Measurements from ENCODE around the gene NSUN7.

NSUN7 gene

DNA sequence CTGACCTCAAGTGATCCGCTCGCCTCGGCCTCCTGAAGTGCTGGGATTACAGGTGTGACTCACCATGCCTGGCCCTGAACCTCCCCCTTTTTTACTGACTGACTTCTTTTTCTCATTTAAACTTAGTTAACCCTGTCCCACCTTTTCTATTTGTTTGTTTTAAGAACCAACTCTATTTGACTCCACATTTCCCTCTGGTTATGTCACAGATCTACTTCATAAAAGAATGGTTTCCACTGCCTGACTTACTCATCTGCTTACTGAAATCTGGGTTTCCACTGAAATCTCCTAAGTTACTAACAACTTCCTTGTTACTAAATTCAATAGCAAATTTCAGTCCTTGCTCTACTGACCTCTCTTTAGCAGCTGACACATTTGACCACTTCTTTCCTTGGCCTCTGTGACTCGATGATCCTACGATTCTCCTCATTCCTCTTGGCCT lies 28.0 kb upstream of the NSUN7 start:
- H3K36me3 ChIP-seq (ENCODE audit: control insufficient read depth, insufficient read depth, low read length): no peaks in the 10 kb centered on the region
- no peak overlapping the region for H3K9ac ChIP-seq (ENCODE audit: low read length)
- no peaks in the 10 kb centered on the region for H3K27me3 ChIP-seq (ENCODE audit: control insufficient read depth, insufficient read depth, low read length)
- no peaks in the 10 kb centered on the region for H3K9me3 ChIP-seq (ENCODE audit: control insufficient read depth, low read length)
- H3K4me1 ChIP-seq (ENCODE audit: control insufficient read depth, insufficient read depth, low read length): peaks cover 25% of the 10 kb centered on the region
- no peak overlapping the region for H3K4me3 ChIP-seq (ENCODE audit: low read length)

DNA sequence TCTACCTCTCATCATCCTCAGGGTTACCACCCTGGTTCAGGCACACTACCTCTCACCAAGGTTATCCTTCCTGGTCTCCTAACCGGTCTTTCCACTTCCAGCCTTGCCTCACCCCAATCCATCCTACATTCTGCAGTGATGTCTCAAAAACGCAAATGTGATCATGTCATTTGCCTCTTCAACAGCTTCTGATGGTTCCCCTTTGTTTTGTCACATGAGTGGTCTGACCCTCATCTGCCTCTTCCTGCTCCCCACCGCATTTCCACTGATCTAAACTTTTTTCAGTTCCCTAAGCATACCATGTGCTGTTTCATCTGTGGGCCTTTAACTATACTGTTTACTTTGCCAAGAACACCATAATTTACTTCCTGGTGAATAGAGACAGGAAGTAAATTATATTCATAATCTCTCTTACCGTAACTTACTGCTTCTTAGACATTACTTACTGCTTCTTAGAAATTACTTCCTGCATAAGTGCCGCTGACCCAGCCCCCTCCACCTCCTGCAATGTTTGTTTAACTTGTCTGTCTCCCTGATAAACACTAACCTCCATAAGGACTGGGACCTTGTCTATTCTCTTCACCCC lies 27.1 kb upstream of the NSUN7 start:
- Histone ChIP-seq H3K27me3 (ENCODE audit: control insufficient read depth, insufficient read depth, low read length) (no peaks in the 10 kb centered on the region), H3K4me1 (ENCODE audit: control insufficient read depth, insufficient read depth, low read length) (peaks cover 25% of the 10 kb centered on the region), H3K4me3 (ENCODE audit: low read length) (no peak overlapping the region), H3K9ac (ENCODE audit: low read length) (no peak overlapping the region), H3K36me3 (ENCODE audit: control insufficient read depth, insufficient read depth, low read length) (no peaks in the 10 kb centered on the region), H3K9me3 (ENCODE audit: control insufficient read depth, low read length) (no peaks in the 10 kb centered on the region)

DNA sequence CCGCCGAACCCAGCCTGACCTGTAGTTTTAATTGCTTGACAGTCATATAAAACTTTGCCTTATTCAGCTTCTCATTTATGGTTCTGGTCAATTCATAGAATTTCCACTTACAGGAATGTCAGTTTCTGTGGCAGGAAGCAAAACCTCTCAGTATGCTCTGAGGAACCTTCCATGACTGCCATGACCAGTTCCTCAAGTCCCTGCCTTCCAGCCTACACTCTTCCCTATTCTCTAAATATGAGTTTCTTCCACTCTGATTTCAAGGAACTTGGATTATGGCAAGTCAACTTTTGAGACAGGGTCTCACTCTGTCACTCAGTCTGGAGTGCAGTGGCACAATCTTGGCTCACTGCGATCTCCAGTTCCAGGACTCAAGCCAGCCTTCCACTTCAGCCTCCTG lies 26.0 kb upstream of the NSUN7 start:
- no peaks in the 10 kb centered on the region for H3K9me3 ChIP-seq (ENCODE audit: control insufficient read depth, low read length)

DNA sequence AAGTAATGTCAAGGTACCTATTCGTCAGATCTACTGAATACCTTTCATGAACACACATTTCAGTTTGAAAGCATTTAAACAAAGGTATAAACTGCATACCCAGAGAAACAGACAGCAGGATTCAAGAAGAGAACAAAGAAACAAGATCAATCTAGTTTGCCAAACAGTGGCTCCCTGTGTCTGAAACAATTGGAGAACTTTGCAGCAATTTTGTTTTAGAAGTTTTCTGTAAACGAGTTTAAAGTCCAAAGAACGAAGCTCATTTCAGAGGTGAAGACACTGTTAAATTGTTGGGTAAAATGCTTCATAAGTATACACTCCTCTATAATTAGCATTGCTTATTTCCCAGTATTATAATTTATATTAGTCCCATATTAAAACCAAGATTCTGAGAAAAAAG lies 21.4 kb upstream of the NSUN7 start:
- Histone ChIP-seq H3K9me3 (ENCODE audit: control insufficient read depth, low read length) (no peaks in the 10 kb centered on the region), H3K4me1 (ENCODE audit: control insufficient read depth, insufficient read depth, low read length) (peaks cover 7% of the 10 kb centered on the region), H3K27me3 (ENCODE audit: control insufficient read depth, insufficient read depth, low read length) (no peaks in the 10 kb centered on the region), H3K9ac (ENCODE audit: low read length) (no peak overlapping the region), H3K36me3 (ENCODE audit: control insufficient read depth, insufficient read depth, low read length) (no peaks in the 10 kb centered on the region), H3K4me3 (ENCODE audit: low read length) (no peak overlapping the region)

More for the DNA sequence above, 26.0 kb upstream of the NSUN7 start:
- no peaks in the 10 kb centered on the region for H3K36me3 ChIP-seq (ENCODE audit: control insufficient read depth, insufficient read depth, low read length)
- peaks cover 19% of the 10 kb centered on the region for H3K4me1 ChIP-seq (ENCODE audit: control insufficient read depth, insufficient read depth, low read length)
- H3K9ac ChIP-seq (ENCODE audit: low read length): no peak overlapping the region
- H3K27me3 ChIP-seq (ENCODE audit: control insufficient read depth, insufficient read depth, low read length): no peaks in the 10 kb centered on the region
- H3K4me3 ChIP-seq (ENCODE audit: low read length): no peak overlapping the region

DNA sequence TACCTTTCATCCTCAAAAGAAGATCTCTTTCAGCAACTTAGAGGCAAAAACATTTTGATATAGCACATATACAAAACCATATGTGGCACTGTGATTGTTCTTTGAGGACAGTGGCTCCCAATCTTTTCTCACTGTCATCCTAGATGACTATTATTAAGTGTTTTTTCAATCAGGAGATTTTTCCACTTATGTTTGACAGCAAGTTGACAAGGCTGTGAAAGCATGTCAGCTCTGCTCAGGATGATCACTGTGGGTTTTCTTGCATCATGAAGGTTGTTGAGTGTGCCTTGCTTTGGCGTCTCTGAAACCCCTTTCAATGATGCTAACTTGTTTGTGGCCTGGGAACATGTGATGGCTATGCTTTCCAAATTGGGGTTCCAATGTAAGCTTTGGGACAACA lies 20.2 kb upstream of the NSUN7 start:
- no peaks in the 10 kb centered on the region for H3K36me3 ChIP-seq (ENCODE audit: control insufficient read depth, insufficient read depth, low read length)
- H3K27me3 ChIP-seq (ENCODE audit: control insufficient read depth, insufficient read depth, low read length): no peaks in the 10 kb centered on the region

DNA sequence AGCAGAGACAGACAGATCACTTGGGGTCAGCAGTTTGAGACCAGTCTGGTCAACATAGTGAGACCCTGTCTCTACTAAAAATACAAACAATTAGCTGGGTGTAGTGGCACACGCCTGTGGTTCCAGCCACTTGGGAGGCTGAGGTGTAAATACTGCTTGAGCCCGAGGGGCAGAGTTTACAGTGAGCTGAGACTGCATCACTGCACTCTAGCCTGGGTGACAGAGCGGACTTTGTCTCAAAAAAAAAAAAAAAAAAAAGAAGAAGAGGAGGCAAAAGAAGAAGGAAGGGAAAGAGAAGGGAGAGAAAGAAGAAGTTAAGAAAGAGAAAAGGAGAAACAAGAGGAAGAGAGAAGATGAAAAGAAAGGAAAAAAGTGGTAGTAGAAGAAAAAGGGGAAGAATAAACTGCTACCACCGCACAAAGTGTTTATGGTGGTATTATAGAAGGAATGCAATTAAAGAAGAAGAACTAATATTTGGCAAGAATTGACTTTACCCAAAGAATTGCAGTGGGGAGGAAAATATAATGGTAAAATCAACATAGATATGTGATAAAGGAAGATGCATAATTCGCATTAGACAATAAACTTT lies 19.6 kb upstream of the NSUN7 start:
- H3K4me3 ChIP-seq (ENCODE audit: low read length): no peak overlapping the region
- no peaks in the 10 kb centered on the region for H3K36me3 ChIP-seq (ENCODE audit: control insufficient read depth, insufficient read depth, low read length)
- H3K9me3 ChIP-seq (ENCODE audit: control insufficient read depth, low read length): no peaks in the 10 kb centered on the region
- H3K27me3 ChIP-seq (ENCODE audit: control insufficient read depth, insufficient read depth, low read length): no peaks in the 10 kb centered on the region
- H3K9ac ChIP-seq (ENCODE audit: low read length): no peak overlapping the region
- H3K4me1 ChIP-seq (ENCODE audit: control insufficient read depth, insufficient read depth, low read length): peaks cover 7% of the 10 kb centered on the region

More for the DNA sequence above, 20.2 kb upstream of the NSUN7 start:
- Histone ChIP-seq H3K4me3 (ENCODE audit: low read length) (no peak overlapping the region), H3K9me3 (ENCODE audit: control insufficient read depth, low read length) (no peaks in the 10 kb centered on the region), H3K4me1 (ENCODE audit: control insufficient read depth, insufficient read depth, low read length) (peaks cover 7% of the 10 kb centered on the region), H3K9ac (ENCODE audit: low read length) (no peak overlapping the region)

DNA sequence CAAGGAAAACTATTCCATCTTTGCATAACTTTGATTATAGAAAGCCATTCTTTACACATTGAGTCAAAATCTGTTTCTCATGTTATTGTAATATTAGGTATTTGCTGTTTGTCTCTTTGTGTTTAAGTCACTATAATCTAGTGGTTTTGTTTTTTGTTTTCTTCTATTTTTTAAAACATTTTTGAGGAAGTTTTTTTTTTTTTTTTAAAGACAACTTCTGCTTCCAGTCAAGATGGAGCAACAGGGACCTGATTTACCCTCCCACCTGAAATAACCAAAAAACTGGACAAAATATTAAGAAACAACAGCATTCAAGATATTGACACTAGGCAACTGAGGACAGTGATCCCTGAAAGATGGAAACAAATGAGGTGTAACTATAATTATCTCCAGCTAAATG lies 18.4 kb upstream of the NSUN7 start:
- Histone ChIP-seq H3K9ac (ENCODE audit: low read length) (no peak overlapping the region), H3K9me3 (ENCODE audit: control insufficient read depth, low read length) (no peaks in the 10 kb centered on the region), H3K4me1 (ENCODE audit: control insufficient read depth, insufficient read depth, low read length) (peaks cover 7% of the 10 kb centered on the region), H3K36me3 (ENCODE audit: control insufficient read depth, insufficient read depth, low read length) (no peaks in the 10 kb centered on the region), H3K27me3 (ENCODE audit: control insufficient read depth, insufficient read depth, low read length) (no peaks in the 10 kb centered on the region), H3K4me3 (ENCODE audit: low read length) (no peak overlapping the region)

DNA sequence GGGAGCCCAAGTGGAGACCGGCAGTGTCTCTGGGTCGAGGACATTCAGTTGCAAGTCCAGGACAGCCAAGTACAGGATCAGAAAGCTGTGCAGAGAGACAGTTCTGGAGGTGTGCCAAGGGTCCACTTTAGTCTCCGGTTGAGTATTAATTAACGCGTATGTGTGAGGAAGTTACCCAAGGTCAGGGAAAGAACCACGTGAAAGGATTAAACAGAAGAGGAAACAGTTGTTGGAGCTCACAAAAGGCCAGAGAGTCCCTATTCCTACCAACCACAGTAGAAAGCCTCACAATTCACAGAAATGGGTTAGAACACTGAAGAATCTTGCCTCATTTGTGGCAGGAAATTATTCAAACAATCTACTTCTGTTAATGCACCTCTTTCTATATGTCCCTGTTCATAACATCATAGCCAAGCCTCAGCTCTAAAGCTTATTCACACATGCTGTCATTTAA lies 17.9 kb upstream of the NSUN7 start:
- Histone ChIP-seq H3K9me3 (ENCODE audit: control insufficient read depth, low read length) (no peaks in the 10 kb centered on the region), H3K9ac (ENCODE audit: low read length) (no peak overlapping the region), H3K4me3 (ENCODE audit: low read length) (no peak overlapping the region), H3K27me3 (ENCODE audit: control insufficient read depth, insufficient read depth, low read length) (no peaks in the 10 kb centered on the region), H3K4me1 (ENCODE audit: control insufficient read depth, insufficient read depth, low read length) (peaks cover 7% of the 10 kb centered on the region), H3K36me3 (ENCODE audit: control insufficient read depth, insufficient read depth, low read length) (no peaks in the 10 kb centered on the region)

DNA sequence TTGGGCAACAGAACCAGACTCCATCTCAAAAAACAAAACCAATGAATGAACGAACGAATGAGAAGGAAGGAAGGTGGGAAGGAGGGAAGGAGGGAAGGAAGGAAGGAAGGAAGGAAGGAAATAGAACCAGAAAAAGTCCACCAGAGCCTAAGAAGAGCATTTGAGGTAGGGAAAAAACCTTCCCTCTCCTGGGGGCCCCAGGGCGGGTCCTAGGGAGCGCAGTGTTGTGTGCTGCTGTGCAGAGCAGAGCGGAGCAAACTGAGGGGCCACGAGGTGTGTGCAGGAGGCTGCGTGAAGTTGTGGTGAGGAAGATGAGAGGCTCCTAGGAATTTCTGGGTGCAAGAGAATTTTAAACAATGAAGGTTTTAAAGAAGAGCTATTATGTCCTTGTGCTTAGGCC lies 16.0 kb upstream of the NSUN7 start:
- Histone ChIP-seq H3K36me3 (ENCODE audit: control insufficient read depth, insufficient read depth, low read length) (no peaks in the 10 kb centered on the region), H3K4me1 (ENCODE audit: control insufficient read depth, insufficient read depth, low read length) (peaks cover 7% of the 10 kb centered on the region), H3K27me3 (ENCODE audit: control insufficient read depth, insufficient read depth, low read length) (no peaks in the 10 kb centered on the region), H3K9ac (ENCODE audit: low read length) (no peak overlapping the region), H3K9me3 (ENCODE audit: control insufficient read depth, low read length) (no peaks in the 10 kb centered on the region), H3K4me3 (ENCODE audit: low read length) (no peak overlapping the region)

DNA sequence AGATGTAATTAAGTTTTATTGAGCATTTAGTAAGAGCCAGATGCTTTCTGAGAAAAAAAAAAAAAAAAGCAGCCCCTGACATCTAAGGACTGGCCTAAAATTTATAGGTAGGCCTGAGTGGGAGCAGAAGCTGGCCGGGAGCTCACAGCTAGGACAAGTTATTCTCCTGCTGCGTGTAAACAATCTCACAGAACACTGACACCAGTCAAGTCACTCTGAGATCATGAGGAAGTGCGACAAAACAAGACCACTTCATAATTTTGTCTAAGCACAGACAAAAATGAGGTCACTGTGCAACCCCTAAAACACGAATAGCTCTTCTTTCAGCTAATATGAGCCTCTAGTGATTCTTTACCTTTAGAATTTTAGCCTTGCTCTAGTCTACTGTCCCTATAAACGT lies 15.3 kb upstream of the NSUN7 start:
- Histone ChIP-seq H3K36me3 (ENCODE audit: control insufficient read depth, insufficient read depth, low read length) (no peaks in the 10 kb centered on the region), H3K9ac (ENCODE audit: low read length) (no peak overlapping the region), H3K9me3 (ENCODE audit: control insufficient read depth, low read length) (no peaks in the 10 kb centered on the region), H3K27me3 (ENCODE audit: control insufficient read depth, insufficient read depth, low read length) (no peaks in the 10 kb centered on the region), H3K4me1 (ENCODE audit: control insufficient read depth, insufficient read depth, low read length) (peaks cover 7% of the 10 kb centered on the region), H3K4me3 (ENCODE audit: low read length) (no peak overlapping the region)

DNA sequence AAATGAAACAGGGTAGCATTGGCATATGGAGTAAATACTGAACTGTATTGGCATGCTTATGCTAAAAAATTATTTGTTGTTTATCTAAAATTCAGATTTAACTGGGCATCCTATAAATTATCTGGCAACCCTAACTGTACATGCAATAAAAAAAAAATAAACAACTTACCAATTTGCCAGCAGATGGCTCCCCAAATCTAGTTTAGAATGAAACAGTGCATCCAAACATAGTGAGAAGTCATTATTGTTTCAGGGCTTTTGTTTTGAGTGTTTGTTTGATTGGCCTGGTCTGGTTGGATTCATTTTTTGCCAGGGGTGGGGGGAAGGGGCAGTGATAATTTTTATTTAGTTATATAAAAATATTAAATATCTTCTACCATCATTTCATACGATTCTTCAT lies 12.8 kb upstream of the NSUN7 start:
- Histone ChIP-seq H3K9me3 (ENCODE audit: control insufficient read depth, low read length) (no peaks in the 10 kb centered on the region), H3K9ac (ENCODE audit: low read length) (no peak overlapping the region), H3K4me3 (ENCODE audit: low read length) (no peak overlapping the region), H3K27me3 (ENCODE audit: control insufficient read depth, insufficient read depth, low read length) (no peaks in the 10 kb centered on the region), H3K4me1 (ENCODE audit: control insufficient read depth, insufficient read depth, low read length) (peaks cover 2% of the 10 kb centered on the region), H3K36me3 (ENCODE audit: control insufficient read depth, insufficient read depth, low read length) (no peaks in the 10 kb centered on the region)

DNA sequence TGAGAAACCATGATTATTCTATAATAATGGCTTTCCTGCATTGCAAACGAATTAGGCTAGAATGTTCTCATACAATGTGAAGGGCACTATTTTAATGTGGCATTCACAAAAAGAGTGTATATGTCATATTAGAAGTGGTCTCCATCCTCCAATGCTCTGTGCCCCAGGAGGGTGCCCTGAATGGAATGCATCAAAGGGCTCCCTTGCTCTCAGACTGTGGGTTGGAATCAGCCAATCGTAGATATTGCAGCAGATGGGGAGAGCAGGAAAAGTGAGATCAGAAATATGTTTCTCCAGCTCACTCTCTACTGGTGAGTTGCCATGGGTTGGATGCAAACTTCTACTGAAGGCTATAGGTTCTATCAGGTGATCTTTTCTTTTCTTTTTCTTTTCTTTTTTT lies 11.9 kb upstream of the NSUN7 start:
- H3K4me1 ChIP-seq (ENCODE audit: control insufficient read depth, insufficient read depth, low read length): no peaks in the 10 kb centered on the region
- no peak overlapping the region for H3K9ac ChIP-seq (ENCODE audit: low read length)
- no peak overlapping the region for H3K4me3 ChIP-seq (ENCODE audit: low read length)
- H3K27me3 ChIP-seq (ENCODE audit: control insufficient read depth, insufficient read depth, low read length): no peaks in the 10 kb centered on the region
- H3K9me3 ChIP-seq (ENCODE audit: control insufficient read depth, low read length): no peaks in the 10 kb centered on the region
- H3K36me3 ChIP-seq (ENCODE audit: control insufficient read depth, insufficient read depth, low read length): no peaks in the 10 kb centered on the region

DNA sequence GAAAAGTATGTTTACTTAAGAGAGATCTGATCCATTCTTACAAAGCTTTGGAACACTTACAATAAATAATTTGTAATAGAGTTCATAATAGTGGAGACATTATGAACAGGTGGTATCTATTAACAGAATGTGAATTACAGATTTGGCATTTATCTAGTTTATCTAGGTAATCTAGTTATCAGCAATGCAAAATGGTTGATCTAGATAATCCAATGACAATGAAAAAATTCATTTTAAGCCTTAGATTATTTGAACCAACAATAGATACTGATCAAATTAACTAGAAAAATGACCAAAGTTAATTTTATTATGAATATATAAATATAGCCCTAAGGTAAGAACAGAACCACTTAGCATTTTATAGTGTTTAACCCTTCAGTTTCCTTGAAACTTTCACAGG lies 10.4 kb upstream of the NSUN7 start:
- no peaks in the 10 kb centered on the region for H3K36me3 ChIP-seq (ENCODE audit: control insufficient read depth, insufficient read depth, low read length)
- H3K9ac ChIP-seq (ENCODE audit: low read length): no peak overlapping the region
- H3K27me3 ChIP-seq (ENCODE audit: control insufficient read depth, insufficient read depth, low read length): no peaks in the 10 kb centered on the region
- H3K9me3 ChIP-seq (ENCODE audit: control insufficient read depth, low read length): no peaks in the 10 kb centered on the region
- H3K4me3 ChIP-seq (ENCODE audit: low read length): no peak overlapping the region
- H3K4me1 ChIP-seq (ENCODE audit: control insufficient read depth, insufficient read depth, low read length): peaks cover 5% of the 10 kb centered on the region
